Measurements from ENCODE around the gene NUCB1. TPM values are rescaled to one million over a fixed set of nuclear protein-coding genes. Genes with fewer than 3 reads are reported as not detected.

NUCB1 gene
- total and polyA plus RNA-seq, 7 experiments from 2014 or later = 70.5 to 252 (median 142) TPM

- Mint-ChIP-seq H3K36me3 (peaks cover 0 to 38% (median 15%) of the 10 kb centered on the region in 5 donors), H3K27ac (peak overlapping the region; percentile 66 to 100 (median 91)), H3K27me3 (no peaks in the 10 kb centered on the region), H3K9me3 (peaks cover 0 to 5% (median 0%) of the 10 kb centered on the region in 11 donors), H3K4me1 (peaks cover 45 to 86% (median 74%) of the 10 kb centered on the region in 7 donors), H3K4me3 (peak overlapping the region in 8 of 10 donors; percentile 47 to 100 (median 94))
- H3K27me3 ChIP-seq (ENCODE audit: control insufficient read depth in 2 of 2, insufficient read depth in 2 of 2, low read length in 2 of 2) = no peaks in the 10 kb centered on the region
- CTCF ChIA-PET = no interaction called here
- no peaks in the 10 kb centered on the region for H3K9me3 ChIP-seq (ENCODE audit: control insufficient read depth in 2 of 3, low read length in 3 of 3)
- intact Hi-C loops (cut with micrococcal nuclease) = no loop called here
- DNase-seq = no peak
- POLR2A ChIA-PET = interaction anchor here (0.8 to 1.5 kb wide), 9 partner anchors 8 to 166 kb away, joined by 3 to 7 read pairs (median 5); partner anchors contain the start of genes NUCB1 and PPP1R15A
- peaks cover 0 to 6% (median 6%) of the 10 kb centered on the region in 3 experiments for H3K36me3 ChIP-seq (ENCODE audit: control insufficient read depth in 2 of 3, insufficient read depth in 3 of 3, low read length in 3 of 3)
- peak overlapping the region; percentile 64 for H3K27ac ChIP-seq (ENCODE audit: low read depth, low read length)
- no peak for ATAC-seq
- H3K4me1 ChIP-seq (ENCODE audit: control insufficient read depth in 2 of 2, insufficient read depth in 2 of 2, low read length in 2 of 2) = peaks cover 33 to 35% of the 10 kb centered on the region in 2 donors
- H3K4me3 ChIP-seq (ENCODE audit: low read length) = no peak overlapping the region
These were observed 61.5 kb downstream of the NUCB1 start for GRCh38 chr19:48961673-48962028.

- intact Hi-C loops (cut with micrococcal nuclease) = no loop called here
- peak in 2 of 9 donors; percentile 29 to 34 for DNase-seq
- H3K36me3 Mint-ChIP-seq = peaks cover 0 to 35% (median 11%) of the 10 kb centered on the region in 5 donors
- CTCF ChIA-PET = interaction anchor here (0.6 to 1.0 kb wide), 4 partner anchors 9 to 203 kb away, joined by 3 to 6 read pairs (median 4); partner anchors contain the start of genes GYS1 and RUVBL2
- POLR2A ChIA-PET = interaction anchor here (0.8 to 1.5 kb wide), 10 partner anchors 8 to 167 kb away, joined by 3 to 7 read pairs (median 4); partner anchors contain the start of genes NUCB1 and PPP1R15A
- no peaks in the 10 kb centered on the region for H3K27me3 Mint-ChIP-seq
- Histone ChIP-seq H3K36me3 (ENCODE audit: control insufficient read depth in 2 of 3, insufficient read depth in 3 of 3, low read length in 3 of 3) (peaks cover 0 to 12% (median 6%) of the 10 kb centered on the region in 3 experiments), H3K4me1 (ENCODE audit: control insufficient read depth in 2 of 2, insufficient read depth in 2 of 2, low read length in 2 of 2) (peaks cover 36 to 37% of the 10 kb centered on the region in 2 donors), H3K4me3 (ENCODE audit: low read length) (no peak overlapping the region), H3K9me3 (ENCODE audit: control insufficient read depth in 2 of 3, low read length in 3 of 3) (no peaks in the 10 kb centered on the region), H3K27me3 (ENCODE audit: control insufficient read depth in 2 of 2, insufficient read depth in 2 of 2, low read length in 2 of 2) (no peaks in the 10 kb centered on the region), H3K27ac (ENCODE audit: low read depth, low read length) (peak overlapping the region; percentile 64)
- peaks cover 0 to 5% (median 0%) of the 10 kb centered on the region in 11 donors for H3K9me3 Mint-ChIP-seq
- H3K4me1 Mint-ChIP-seq = peaks cover 42 to 87% (median 72%) of the 10 kb centered on the region in 7 donors
- ATAC-seq = peak; percentile 41
- H3K27ac Mint-ChIP-seq = peak overlapping the region; percentile 66 to 100 (median 91)
- peak overlapping the region; percentile 23 to 100 (median 78) for H3K4me3 Mint-ChIP-seq
These were observed 62.1 kb downstream of the NUCB1 start for GRCh38 chr19:48962029-48962848.

- H3K4me3 Mint-ChIP-seq = peak overlapping the region in 9 of 10 donors; percentile 23 to 100 (median 94)
- no peaks in the 10 kb centered on the region for H3K27me3 ChIP-seq (ENCODE audit: control insufficient read depth in 2 of 2, insufficient read depth in 2 of 2, low read length in 2 of 2)
- intact Hi-C loops (cut with micrococcal nuclease) = no loop called here
- no peaks in the 10 kb centered on the region for H3K9me3 ChIP-seq (ENCODE audit: control insufficient read depth in 2 of 3, low read length in 3 of 3)
- peaks cover 0 to 30% (median 11%) of the 10 kb centered on the region in 5 donors for H3K36me3 Mint-ChIP-seq
- peaks cover 42 to 87% (median 67%) of the 10 kb centered on the region in 7 donors for H3K4me1 Mint-ChIP-seq
- peaks cover 0 to 5% (median 0%) of the 10 kb centered on the region in 11 donors for H3K9me3 Mint-ChIP-seq
- H3K27ac ChIP-seq (ENCODE audit: low read depth, low read length) = peak overlapping the region; percentile 64
- ChIA-PET CTCF (interaction anchor here (0.7 to 1.0 kb wide), 2 partner anchors 8 to 31 kb away, joined by 3 to 4 read pairs; partner anchors contain the start of genes GYS1 and RUVBL2), POLR2A (interaction anchor here (1.0 to 1.5 kb wide), 4 partner anchors 8 to 118 kb away, joined by 3 to 6 read pairs (median 4); partner anchors contain the start of gene NUCB1)
- DNase-seq (no peak), ATAC-seq (no peak)
- H3K27ac Mint-ChIP-seq = peak overlapping the region; percentile 77 to 100 (median 93)
- H3K27me3 Mint-ChIP-seq = no peaks in the 10 kb centered on the region
- H3K4me1 ChIP-seq (ENCODE audit: control insufficient read depth in 2 of 2, insufficient read depth in 2 of 2, low read length in 2 of 2) = peaks cover 32 to 37% of the 10 kb centered on the region in 2 donors
- H3K4me3 ChIP-seq (ENCODE audit: low read length) = no peak overlapping the region
- peaks cover 0 to 17% (median 6%) of the 10 kb centered on the region in 3 experiments for H3K36me3 ChIP-seq (ENCODE audit: control insufficient read depth in 2 of 3, insufficient read depth in 3 of 3, low read length in 3 of 3)
These were observed 62.7 kb downstream of the NUCB1 start for GRCh38 chr19:48962849-48963165.

- peaks cover 0 to 5% (median 0%) of the 10 kb centered on the region in 11 donors for H3K9me3 Mint-ChIP-seq
- peaks cover 30 to 37% of the 10 kb centered on the region in 2 donors for H3K4me1 ChIP-seq (ENCODE audit: control insufficient read depth in 2 of 2, insufficient read depth in 2 of 2, low read length in 2 of 2)
- H3K4me1 Mint-ChIP-seq = peaks cover 42 to 80% (median 65%) of the 10 kb centered on the region in 7 donors
- ChIA-PET CTCF (no interaction called here), POLR2A (interaction anchor here (0.6 to 5.3 kb wide), 10 partner anchors 9 to 326 kb away, joined by 3 to 58 read pairs (median 3); partner anchors contain the start of genes BAX, CA11, DBP and GYS1)
- peaks cover 0 to 30% (median 11%) of the 10 kb centered on the region in 5 donors for H3K36me3 Mint-ChIP-seq
- H3K9me3 ChIP-seq (ENCODE audit: control insufficient read depth in 2 of 3, low read length in 3 of 3) = no peaks in the 10 kb centered on the region
- H3K27me3 ChIP-seq (ENCODE audit: control insufficient read depth in 2 of 2, insufficient read depth in 2 of 2, low read length in 2 of 2) = no peaks in the 10 kb centered on the region
- no peak for ATAC-seq
- peak overlapping the region; percentile 92 to 100 (median 97) for H3K27ac Mint-ChIP-seq
- H3K27ac ChIP-seq (ENCODE audit: low read depth, low read length) = peak overlapping the region; percentile 68
- peak overlapping the region; percentile 43 for H3K4me3 ChIP-seq (ENCODE audit: low read length)
- peak overlapping the region; percentile 94 to 100 (median 99) for H3K4me3 Mint-ChIP-seq
- no peaks in the 10 kb centered on the region for H3K27me3 Mint-ChIP-seq
- intact Hi-C loops (cut with micrococcal nuclease) = loop anchor here (2.0 kb wide), 3 partner anchors 91 to 317 kb away; partner anchors contain the start of genes CA11 (in 1 of the 2) and PPP1R15A (in 1 of the 2)
- DNase-seq = peak in 2 of 9 donors; percentile 32 to 75
- H3K36me3 ChIP-seq (ENCODE audit: control insufficient read depth in 2 of 3, insufficient read depth in 3 of 3, low read length in 3 of 3) = peaks cover 0 to 25% (median 6%) of the 10 kb centered on the region in 3 experiments
These were observed 63.5 kb downstream of the NUCB1 start for GRCh38 chr19:48963371-48964204.

- CTCF ChIA-PET = interaction anchor here (0.7 kb wide), 1 partner anchor 642 kb away, joined by 3 read pairs; no protein-coding TSS in a partner anchor
- peaks cover 0 to 33% (median 6%) of the 10 kb centered on the region in 3 experiments for H3K36me3 ChIP-seq (ENCODE audit: control insufficient read depth in 2 of 3, insufficient read depth in 3 of 3, low read length in 3 of 3)
- Mint-ChIP-seq H3K27ac (peak overlapping the region; percentile 92 to 100 (median 97)), H3K4me3 (peak overlapping the region; percentile 94 to 100 (median 99)), H3K4me1 (peaks cover 42 to 74% (median 62%) of the 10 kb centered on the region in 7 donors), H3K9me3 (peaks cover 0 to 5% (median 0%) of the 10 kb centered on the region in 11 donors), H3K27me3 (no peaks in the 10 kb centered on the region), H3K36me3 (peaks cover 0 to 30% (median 11%) of the 10 kb centered on the region in 5 donors)
- peaks cover 30 to 37% of the 10 kb centered on the region in 2 donors for H3K4me1 ChIP-seq (ENCODE audit: control insufficient read depth in 2 of 2, insufficient read depth in 2 of 2, low read length in 2 of 2)
- POLR2A ChIA-PET = interaction anchor here (0.6 to 5.3 kb wide), 17 partner anchors 10 to 327 kb away, joined by 3 to 58 read pairs (median 4); partner anchors contain the start of genes BAX, CA11, DBP and GYS1
- DNase-seq (peak in 3 of 9 donors; percentile 27 to 36 (median 28)), ATAC-seq (no peak)
- H3K27ac ChIP-seq (ENCODE audit: low read depth, low read length) = peak overlapping the region; percentile 68
- intact Hi-C loops (cut with micrococcal nuclease) = loop anchor here (1.0 to 5.0 kb wide), 15 partner anchors 9 to 632 kb away; partner anchors contain the start of genes CA11 (in 2 of the 2), GYS1 (in 2 of the 2), NUCB1 (in 2 of the 2) and RUVBL2 (in 2 of the 2)
- peak overlapping the region; percentile 43 for H3K4me3 ChIP-seq (ENCODE audit: low read length)
- H3K27me3 ChIP-seq (ENCODE audit: control insufficient read depth in 2 of 2, insufficient read depth in 2 of 2, low read length in 2 of 2) = no peaks in the 10 kb centered on the region
- no peaks in the 10 kb centered on the region for H3K9me3 ChIP-seq (ENCODE audit: control insufficient read depth in 2 of 3, low read length in 3 of 3)
These were observed 64.3 kb downstream of the NUCB1 start for GRCh38 chr19:48964205-48965039.

Measured in naive thymus-derived CD4-positive, alpha-beta T cell (primary cell).